ENCODE data around the gene KLK8. TPM values are rescaled to one million over a fixed set of nuclear protein-coding genes. Genes with fewer than 3 reads are reported as not detected.

The KLK8 gene
- total RNA-seq, 1 donor from 2014 or later: not detected

GRCh38 chr19:50949861-50950260 is 51.5 kb downstream of the KLK8 start:
- DNase-seq (ENCODE audit: low spot score): no peak

GRCh38 chr19:50947123-50947522 is 54.3 kb downstream of the KLK8 start:
- no peak for DNase-seq (ENCODE audit: low spot score)

Other genes with a start within 250 kb of the KLK8 start
- not detected for gene GPR32, start 231.1 kb downstream of the KLK8 start, total RNA-seq
- gene ACP4, start 211.2 kb downstream of the KLK8 start, total RNA-seq: not detected
- 0.60 TPM for gene KLK1, start 177.8 kb downstream of the KLK8 start, total RNA-seq
- not detected for gene KLK15, start 168.0 kb downstream of the KLK8 start, total RNA-seq
- gene KLK3, start 146.7 kb downstream of the KLK8 start, total RNA-seq: not detected
- not detected for gene KLK2, start 128.2 kb downstream of the KLK8 start, total RNA-seq
- not detected for gene KLK4, start 90.2 kb downstream of the KLK8 start, total RNA-seq
- gene KLK5, start 48.6 kb downstream of the KLK8 start, total RNA-seq: not detected
- not detected for gene KLK6, start 32.0 kb downstream of the KLK8 start, total RNA-seq
- gene KLK7, start 17.7 kb downstream of the KLK8 start, total RNA-seq: not detected
- gene KLK10, start 18.1 kb upstream of the KLK8 start, total RNA-seq: 0.29 TPM
- gene KLK11, start 25.0 kb upstream of the KLK8 start, total RNA-seq: 1.0 TPM
- not detected for gene KLK12, start 33.4 kb upstream of the KLK8 start, total RNA-seq
- not detected for gene KLK13, start 63.5 kb upstream of the KLK8 start, total RNA-seq
- gene KLK14, start 81.3 kb upstream of the KLK8 start, total RNA-seq: not detected
- 5.3 TPM for gene CTU1, start 106.8 kb upstream of the KLK8 start, total RNA-seq
- gene SIGLEC9, start 123.3 kb upstream of the KLK8 start, total RNA-seq: 3.2 TPM
- gene SIGLEC7, start 140.7 kb upstream of the KLK8 start, total RNA-seq: 2.4 TPM
- gene CD33, start 223.5 kb upstream of the KLK8 start, total RNA-seq: 4.0 TPM
- not detected for gene SIGLECL1, start 249.5 kb upstream of the KLK8 start, total RNA-seq